Cerebellar nuclear complex (tissue), 1 donor: Measurements from ENCODE around the gene CTCFL.
A peak's percentile ranks its signal among the peaks of the same experiment; 100 is the strongest.
"Not testable (repeated sequence)": the region's sequence is repeated elsewhere in the genome, so short reads cannot be mapped to it uniquely, and the experiment has no call there.

Source experiments
- DNase-seq, 2 experiments: peaks; one replicate each; lab custom pipeline; 2025; lab: John Stamatoyannopoulos, UW

Gene CTCFL

DNA sequence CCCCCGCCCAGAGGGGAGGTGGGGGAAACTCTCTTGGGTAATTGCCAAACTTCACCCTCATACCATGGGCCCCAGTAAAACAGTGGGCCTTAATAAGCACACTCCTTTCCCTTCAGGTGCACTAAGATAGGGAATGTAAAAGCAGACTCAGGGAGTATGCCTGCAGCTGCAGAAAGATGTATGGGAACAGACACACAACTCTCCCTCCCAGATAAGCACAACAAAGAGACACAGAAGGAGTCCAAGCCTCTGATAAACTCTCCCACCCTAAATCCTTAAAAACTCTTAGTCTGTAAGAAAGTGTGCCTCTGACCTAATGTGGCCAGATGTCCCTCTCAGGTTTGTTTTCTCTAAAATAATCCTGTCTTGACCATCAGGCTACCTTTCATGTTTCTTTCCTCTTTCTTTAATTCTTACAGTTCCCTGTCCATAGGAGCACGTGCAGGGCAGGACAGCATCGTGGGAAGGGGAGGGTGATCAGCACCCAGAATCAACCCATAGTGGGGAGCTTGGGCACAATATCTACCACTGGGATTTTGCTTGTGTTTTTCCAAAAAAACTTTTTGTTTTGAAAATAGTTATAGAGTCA, 11.3 kb upstream of the CTCFL start:
- no peak for DNase-seq

DNA sequence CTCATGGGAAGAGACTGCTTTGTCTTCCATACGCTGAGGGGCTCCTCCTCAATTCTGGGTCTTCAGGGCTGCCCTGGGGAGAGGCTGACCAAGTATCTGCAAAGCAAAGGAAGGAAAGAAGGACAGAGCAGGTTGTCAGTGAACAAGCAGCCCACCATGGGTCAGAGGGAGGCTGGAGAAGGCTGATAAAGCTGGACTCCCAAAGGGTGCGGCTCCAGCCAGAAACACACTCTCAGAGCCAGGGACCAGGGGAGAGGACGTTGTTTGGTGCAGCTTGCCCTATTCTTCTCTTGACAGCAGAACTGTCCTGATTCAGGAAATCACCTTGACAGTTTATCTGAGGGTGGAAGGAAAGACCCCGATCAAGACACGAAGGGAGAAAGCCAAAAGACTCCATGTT, 10.4 kb upstream of the CTCFL start:
- DNase-seq: no peak

DNA sequence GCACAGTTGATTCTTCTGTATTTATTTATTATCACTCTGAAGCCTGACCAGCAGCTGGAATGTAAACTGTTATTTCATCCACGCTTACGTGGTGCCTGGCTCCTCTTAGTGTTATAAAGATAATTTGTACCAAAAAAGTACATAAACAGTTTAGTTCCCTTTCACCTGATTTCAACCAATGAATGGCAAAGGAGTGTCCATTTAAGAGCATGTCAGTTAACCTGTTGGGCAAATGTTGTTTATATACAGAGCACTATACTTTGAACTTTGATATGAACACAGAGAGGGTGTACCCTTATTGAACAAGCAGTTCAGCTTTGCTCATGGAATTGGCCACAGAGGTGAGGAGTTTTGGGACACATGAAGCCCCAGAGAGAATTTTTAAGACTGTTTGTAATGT, 7.2 kb upstream of the CTCFL start:
- no peak for DNase-seq

DNA sequence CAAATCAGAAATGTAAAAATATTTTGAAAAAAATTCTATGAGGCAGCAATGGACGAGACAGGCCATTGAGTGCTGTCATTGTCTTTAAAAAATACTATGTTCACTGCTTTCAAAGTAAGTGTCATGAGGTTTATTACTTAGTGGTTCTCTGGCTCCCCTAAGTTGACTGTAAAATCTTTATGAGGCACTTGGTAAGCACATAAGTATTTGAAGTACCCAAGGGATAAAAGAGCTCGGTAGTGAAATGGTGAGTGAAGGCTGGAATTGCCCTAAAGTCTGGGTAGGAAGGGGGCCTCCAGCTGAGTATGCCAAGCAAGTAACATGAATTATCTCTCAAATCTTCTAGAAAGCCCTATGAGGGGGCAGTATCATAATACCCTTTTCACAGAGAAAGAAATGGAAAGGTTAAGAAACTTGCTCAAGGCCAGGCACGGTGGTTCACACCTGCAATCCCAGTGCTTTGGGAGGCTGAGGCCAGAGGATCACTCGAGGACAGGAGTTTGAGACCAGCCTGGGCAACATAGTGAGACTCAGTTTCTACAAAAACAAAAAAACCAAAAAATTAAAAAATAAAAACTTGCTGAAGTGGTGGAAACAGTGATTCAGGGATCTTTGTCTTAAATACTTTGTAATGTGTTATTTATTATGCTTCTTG, 5.5 kb upstream of the CTCFL start:
- DNase-seq: no peak

DNA sequence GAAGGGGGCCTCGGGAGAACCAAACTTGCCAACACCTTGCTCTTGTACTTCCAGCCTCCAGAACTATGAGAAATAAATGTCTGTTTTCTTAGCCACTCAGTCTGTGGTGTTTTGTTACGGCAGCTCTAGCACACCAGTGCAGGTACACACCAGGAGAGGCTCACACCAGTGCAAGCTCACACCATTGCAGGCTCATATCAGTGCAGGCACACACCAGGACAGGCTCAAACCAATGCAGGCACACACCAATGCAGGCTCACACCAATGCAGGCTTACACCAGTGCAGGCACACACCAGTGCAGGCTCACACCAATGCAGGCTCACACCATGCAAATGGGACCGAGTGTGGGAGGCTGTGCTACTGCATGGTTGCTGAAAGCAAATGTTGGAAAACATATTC, 4.9 kb upstream of the CTCFL start:
- DNase-seq: no peak

DNA sequence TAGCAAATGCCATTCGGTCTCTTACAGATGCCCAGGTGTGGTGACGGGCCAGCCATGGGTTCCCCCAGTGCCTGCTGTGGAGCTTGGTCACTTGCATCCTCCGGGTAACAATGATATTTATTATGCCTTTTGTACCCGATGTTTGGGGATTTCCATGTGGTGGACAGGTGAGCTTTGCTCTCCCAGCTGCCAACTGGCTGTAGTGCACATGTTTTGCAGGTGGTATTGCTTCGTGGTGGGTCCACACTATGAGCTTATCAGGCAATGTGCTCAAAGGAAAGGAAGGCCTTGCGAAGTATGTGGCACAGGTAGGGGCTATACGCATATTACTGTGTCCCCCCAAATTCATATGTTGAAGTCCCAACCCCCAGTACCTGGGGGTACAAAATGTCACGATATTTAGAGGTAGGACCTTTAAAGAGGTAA, 4.2 kb upstream of the CTCFL start:
- no peak for DNase-seq

DNA sequence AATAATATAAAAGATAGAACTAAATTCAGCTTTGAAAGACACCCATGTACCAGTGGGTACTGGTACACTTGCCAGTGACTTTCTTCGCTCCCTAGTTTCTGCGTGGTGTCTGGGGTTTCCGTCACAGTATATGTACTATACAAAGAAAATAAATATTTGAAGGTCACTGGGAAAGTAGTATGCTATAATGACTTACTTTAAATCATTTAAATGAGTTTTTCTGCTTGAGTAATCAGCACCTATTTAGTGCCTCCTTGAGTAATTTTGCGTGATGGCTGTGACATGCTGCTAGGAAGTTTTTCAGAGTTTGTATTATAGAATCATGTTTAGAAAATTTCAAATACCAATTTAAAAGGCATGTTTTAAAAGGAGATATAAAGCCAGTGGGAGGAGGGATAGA, 3.2 kb upstream of the CTCFL start:
- no peak for DNase-seq

DNA sequence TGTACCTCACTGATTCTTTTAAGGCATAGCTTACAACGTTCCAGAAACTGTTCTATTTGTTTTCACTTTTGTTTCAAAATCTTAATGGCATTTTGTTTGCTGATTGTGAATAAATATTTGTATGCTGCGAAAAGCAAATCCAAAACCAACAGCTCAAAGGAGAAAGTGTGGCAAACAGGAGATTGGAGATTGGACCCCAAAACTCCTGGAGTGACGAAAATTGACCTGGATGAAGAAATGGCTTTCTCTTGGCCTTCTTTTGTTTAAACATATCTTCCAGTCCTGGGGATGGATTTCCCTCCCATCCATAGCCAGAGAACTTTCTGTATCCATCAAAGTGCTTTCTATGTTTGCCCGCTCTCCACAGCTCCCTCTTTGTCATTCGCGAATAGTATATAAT, 2.8 kb upstream of the CTCFL start:
- DNase-seq: no peak

DNA sequence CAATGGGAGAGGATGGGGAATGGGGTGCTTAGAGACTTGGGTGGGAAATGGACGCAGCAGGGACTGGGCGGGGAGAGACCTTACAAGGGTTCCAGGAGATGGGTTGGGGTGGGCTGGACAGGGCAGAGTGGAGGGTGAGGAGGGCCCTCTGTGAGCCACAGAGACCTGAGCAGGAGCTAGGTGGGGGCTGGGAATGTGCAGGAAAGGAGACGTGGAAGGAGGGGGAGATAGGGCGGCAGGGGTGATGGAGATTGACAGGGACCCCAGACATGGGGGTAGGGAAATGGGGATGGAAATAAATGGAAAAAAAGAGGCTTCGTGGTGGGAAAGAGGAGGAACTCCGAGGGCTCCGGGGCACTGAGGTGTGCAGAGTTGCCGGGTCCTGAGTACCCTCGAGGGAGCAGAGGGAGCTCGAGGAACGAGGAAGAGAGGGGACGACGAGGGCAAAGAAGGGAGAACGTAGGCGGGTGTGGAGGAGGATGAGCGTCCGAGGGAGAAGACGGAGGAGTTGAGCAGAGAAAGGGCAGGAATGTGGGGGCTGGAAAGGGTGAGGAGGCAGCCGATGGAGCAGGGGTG, 2.0 kb upstream of the CTCFL start:
- DNase-seq: no peak

DNA sequence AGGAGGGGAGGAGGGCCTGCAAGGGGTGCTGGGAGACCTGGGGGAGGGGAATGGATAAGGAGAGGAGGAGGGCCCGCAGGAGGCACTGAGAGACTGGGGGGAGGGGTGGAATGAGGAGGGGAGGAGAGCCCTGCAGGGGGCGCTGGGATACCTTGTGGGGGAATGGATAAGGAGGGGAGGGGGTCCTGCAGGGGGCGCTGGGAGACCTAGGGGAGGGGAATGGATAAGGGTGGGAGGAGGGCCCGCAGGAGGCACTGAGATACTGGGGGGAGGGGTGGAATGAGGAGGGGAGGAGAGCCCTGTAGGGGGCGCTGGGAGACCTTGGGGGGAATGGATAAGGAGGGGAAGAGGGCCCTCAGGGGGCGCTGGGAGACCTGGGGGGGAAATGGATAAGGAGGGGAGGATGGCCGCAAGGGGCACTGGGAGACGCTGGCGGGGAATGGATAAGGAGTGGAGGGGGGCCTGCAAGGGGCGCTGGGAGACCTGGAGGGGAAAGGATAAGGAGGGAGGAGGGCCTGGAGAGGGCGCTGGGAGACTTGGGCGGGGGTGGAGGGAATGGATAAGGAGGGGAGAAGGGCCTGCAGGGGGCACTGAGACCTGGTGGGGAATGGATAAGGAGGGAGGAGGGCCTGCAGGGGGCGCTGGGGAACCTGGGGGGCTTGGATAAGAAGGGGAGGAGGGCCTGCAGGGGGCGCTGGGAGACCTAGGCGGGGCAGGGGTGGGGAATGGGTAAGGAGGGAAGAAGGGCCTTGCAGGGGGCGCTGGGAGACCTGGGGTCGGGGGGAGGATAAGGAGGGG, 1.3 kb upstream of the CTCFL start:
- DNase-seq: no peak

DNA sequence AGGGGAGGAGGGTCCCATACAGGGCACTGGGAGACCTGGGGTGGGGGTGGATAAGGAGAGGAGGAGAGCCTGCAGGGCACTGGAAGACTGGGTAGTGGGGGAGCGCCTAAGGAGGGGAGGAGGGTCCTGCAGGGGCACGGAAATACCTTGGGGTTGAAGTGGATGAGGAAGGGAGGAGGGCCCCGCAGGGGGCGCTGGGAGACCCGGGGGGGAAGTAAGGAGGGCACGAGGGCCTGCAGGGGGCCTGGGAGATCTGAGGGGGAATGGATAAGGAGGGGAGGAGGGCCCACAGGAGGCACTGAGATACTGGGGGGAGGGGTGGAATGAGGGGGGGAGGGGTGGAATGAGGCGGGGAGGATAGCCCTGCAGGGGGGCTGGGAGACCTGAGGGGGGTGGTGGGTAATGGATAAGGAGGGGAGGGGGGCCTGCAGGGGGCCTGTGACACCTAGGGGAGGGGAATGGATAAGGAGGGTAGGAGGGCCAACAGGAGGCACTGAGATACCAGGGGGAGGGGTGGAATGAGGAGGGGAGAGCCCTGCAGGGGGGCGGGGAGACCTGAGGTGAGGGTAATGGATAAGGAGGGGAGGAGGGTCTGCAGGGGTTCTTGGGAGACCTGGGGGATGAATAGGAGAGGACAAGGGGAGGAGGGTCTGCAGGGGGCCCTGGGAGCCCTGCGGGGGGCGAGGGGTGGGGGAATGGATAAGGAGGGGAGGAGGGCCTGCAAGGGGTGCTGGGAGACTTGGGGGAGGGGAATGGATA, 567 bp upstream of the CTCFL start:
- DNase-seq: no peak

DNA sequence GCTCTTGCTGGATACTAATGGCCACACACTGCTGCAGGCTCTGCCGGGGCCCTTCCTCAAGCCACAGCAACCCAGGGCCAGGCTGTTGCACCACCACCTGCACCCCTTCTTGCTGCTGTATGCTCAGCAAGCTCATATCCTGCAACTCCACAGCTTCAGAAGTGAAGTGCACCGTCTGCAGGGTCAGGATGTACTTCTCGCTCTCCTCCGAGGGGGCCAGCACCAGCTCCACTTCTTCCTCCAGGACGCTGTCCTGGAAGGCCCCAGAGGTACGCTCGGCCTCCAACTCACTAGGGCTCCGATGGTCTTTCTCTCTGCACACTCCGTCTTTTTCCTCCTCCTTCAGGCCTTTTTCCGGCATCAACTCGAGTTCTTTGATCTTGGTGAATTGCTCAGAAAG, 1.2 kb downstream of the CTCFL start:
- DNase-seq: no peak

DNA sequence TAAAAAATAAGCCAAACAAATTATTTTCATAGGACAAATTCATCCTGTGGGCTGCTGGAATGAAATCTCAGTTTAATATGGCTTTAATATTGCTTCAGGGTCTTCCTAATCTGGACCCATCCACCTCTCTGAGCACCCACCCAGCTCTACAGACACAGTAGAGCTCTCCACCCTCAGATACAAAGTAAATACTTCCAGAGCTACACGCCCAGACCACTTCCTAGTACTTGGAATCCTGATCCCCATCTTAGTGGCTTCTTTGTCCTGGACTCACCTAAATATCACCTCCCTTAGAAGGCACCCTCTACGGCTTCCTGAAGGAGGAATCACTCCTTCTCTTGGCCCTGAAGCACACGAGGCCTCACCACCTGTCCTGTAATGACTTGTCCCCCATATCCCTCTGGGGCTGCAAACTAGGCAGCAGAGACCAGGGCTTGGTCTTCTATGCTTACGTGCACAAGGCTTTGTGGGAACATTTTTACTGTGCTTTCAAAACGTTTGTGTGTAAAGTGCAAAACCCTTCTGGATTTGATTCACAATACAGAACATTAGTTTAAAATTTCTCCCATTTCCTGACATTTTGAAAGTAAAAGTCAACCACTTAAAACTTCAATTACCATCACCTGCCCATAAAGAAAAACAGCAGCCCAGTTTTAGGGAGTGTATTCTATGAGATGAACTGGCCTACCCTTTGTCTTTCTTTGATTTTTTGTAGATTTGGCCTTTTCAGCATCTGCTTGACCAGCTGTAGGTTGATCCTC, 2.4 kb downstream of the CTCFL start:
- no peak for DNase-seq

DNA sequence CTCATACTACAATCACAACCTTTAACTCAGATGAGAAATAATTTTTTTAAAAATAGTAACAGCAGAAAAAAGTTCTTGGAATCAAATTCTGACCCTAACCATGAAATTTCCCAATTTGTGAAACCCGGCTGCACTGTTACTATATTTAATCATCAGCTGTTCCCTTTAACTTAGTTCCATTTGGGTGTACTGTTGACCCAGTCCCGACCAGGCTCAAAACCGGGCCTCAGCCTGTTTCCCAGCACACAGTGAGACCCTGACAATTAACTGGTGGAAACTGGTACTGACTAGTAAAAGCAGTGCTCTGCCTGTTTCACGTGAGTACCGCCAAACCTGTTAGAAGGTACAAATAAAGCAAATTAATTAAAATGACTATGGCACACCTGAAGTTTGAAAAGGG, 7.0 kb downstream of the CTCFL start:
- no peak for DNase-seq

DNA sequence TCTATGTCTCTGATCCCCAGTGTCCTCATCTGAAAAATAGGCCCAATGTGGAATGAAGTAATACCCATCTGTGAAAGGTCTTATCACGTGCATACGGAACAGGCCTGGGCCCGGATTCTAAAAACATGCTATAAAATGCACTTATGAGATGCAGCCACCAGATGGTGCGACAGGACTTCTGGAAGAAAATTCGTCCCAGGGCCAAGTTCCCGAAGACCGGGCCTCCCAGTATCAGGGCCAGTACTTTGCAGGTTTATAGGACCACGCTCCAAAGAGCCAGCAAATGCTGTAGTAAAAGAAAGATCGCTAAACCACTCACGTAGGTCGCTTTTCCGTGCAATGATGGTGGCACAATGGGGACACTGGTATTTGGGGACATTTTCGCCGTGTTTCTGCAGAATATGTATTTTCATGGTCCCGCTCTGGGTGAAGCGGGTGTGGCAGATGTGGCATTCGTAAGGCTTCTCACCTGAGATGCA, 10.6 kb downstream of the CTCFL start:
- DNase-seq: peak in 1 of 2 experiments; percentile 34

DNA sequence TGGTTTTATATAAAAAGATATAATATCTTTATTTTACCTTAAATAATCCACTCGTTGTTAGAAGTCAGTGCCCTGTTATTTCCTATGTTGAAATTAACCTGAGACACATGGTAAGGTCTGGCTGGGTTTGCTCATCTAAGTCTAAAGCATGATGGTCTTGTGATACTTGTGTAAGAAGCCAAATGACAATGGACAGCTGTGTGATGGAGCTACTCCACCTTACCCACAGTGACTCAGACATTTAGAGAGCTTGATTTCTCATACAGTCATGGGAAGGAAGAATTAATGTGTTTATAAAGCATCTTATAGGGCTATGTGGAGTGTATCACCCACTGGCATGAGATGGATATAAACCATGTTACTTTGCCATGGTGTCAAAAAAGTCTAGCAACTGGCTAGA, 11.7 kb downstream of the CTCFL start:
- no peak for DNase-seq

DNA sequence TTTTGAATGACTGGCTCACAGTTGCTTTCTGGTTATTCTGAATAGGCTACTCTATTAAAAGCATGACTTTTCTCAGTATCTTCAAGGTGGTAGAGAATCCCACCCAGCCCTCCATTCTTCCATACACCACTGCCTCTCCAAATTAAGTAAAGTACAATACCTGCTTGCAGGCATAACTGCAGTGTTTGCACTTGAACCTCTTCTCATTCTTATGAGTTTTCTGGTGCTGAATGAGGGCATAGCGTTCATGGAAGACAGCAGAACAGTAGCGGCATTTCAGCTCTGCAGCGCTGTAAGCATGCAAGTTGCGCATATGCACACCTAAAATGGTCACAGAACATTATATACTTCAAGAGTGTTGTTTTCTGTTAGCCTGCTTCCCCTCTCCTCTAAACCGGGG, 12.5 kb downstream of the CTCFL start:
- no peak for DNase-seq

DNA sequence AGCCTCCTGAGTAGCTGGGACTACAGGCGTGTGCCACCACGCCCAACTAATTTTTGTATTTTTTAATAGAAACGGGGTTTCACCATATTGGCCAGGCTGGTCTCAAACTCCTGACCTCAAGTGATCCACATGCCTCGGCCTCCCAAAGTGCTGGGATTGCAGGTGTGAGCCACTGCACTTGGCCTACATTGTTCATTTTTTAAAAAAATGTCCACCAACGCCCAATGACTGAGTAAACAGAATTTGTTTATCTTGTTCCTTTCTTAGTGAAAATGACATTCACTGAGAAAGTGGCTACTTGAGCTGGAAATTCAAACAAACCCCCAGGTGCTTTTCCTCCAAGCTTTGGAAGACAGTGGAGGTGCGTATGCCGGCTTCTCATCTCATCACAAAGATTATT, 13.2 kb downstream of the CTCFL start:
- DNase-seq: not testable (repeated sequence)

DNA sequence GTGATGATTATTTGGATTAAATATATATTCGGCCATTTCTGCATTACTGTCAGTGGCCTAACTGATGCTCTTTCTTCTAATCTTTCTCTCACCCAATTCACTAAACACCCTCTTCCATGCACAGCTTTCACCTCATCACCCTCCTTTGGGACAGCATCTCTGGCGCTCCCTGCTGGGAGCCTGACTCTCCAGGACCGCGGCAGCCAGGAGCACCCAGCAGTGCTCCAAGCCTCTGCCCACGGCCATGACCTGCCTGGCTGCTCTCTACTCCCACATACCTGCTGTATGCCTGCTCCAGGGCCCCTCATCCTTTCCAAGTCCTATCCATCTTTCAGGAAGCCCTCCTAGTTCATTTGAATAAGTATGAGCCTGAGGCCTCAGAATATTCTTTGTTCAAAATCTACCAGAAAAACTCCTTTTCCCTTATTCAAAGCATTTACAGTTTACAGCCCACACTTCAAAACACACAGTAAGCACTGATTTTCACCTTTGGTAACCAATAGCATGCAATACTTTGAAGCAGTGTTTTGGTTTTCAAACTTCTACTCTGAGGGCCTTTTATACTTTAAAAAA, 15.2 kb downstream of the CTCFL start:
- DNase-seq: no peak

DNA sequence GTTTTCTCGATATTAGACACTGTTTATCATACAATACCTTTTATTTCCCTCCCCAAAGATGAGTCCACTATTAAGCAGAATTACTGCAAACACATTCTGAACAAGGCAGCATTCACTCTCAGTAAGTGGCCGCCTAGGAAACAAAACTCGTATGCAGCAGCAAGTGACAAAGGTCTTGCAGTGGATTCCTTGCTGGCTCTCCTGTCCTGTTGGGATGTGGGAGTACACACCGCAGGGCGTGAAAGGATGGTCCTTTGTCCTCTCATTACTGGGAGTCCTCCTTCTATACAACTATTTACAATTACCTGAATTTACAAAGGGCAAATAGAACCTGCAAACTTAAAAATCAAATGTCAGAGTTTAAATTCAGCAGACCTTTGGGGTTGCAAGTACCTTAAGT, 16.1 kb downstream of the CTCFL start:
- no peak for DNase-seq

DNA sequence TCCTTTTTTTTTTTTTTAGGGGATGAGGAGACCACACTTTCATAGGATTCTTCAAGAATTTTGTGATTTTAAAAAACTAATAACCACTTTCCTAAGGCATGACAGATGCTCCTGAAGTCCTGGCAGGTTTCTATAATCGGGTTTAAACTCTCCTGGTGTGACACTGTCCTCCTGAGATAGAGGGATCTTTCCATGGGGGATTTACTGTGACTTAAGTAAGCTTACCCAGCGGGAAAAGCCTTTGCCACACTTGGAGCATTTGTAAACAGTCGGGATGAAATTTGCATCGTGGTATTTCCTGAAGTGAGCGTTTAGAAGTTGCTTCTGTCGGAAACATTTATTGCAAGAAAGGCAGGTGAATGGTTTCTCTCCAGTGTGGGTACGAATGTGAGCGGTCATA, 16.6 kb downstream of the CTCFL start:
- DNase-seq: no peak
